Embryonic facial prominence (tissue), 1 donor: Measurements from ENCODE around the gene KCNK3.
"Not testable (repeated sequence)": the region's sequence is repeated elsewhere in the genome, so short reads cannot be mapped to it uniquely, and the experiment has no call there.

Experiments
- DNase-seq: peaks from one replicate; pipeline ENCODE4 v3.0.0-alpha.2; 2016; ENCODE audit errors: extremely low spot score

Gene KCNK3

GRCh38 chr2:26756337-26756736 lies 63.8 kb downstream of the KCNK3 start:
- no peak for DNase-seq

GRCh38 chr2:26757873-26758789 lies 65.6 kb downstream of the KCNK3 start:
- no peak for DNase-seq

- no peak for DNase-seq
Measured at GRCh38 chr2:26758790-26759321, 66.3 kb downstream of the KCNK3 start.

GRCh38 chr2:26759845-26760244 lies 67.3 kb downstream of the KCNK3 start:
- no peak for DNase-seq

GRCh38 chr2:26760991-26761390 lies 68.5 kb downstream of the KCNK3 start:
- not testable (repeated sequence) for DNase-seq

GRCh38 chr2:26763019-26763418 lies 70.5 kb downstream of the KCNK3 start:
- no peak for DNase-seq

GRCh38 chr2:26764078-26764887 lies 71.8 kb downstream of the KCNK3 start, which contains the start of gene SLC35F6:
Gene SLC35F6 (plus strand): TSS chr2:26764284. CDS start chr2:26764350, 66 bp downstream.
- peak; percentile 25 for DNase-seq

- DNase-seq: no peak
Measured at GRCh38 chr2:26764906-26765305, 72.4 kb downstream of the KCNK3 start.

- DNase-seq: no peak
Measured at GRCh38 chr2:26765475-26766200, 73.1 kb downstream of the KCNK3 start.

- no peak for DNase-seq
Measured at GRCh38 chr2:26767129-26767528, 74.6 kb downstream of the KCNK3 start.

GRCh38 chr2:26767894-26768487 lies 75.5 kb downstream of the KCNK3 start:
- DNase-seq: no peak

- no peak for DNase-seq
Measured at GRCh38 chr2:26768759-26769088, 76.2 kb downstream of the KCNK3 start.

- DNase-seq: no peak
Measured at GRCh38 chr2:26769089-26769761, 76.7 kb downstream of the KCNK3 start.

GRCh38 chr2:26770986-26771586 lies 78.6 kb downstream of the KCNK3 start:
- no peak for DNase-seq

GRCh38 chr2:26772064-26773001 lies 79.8 kb downstream of the KCNK3 start:
- no peak for DNase-seq

- no peak for DNase-seq
Measured at GRCh38 chr2:26776195-26776800, 83.8 kb downstream of the KCNK3 start.

GRCh38 chr2:26778098-26778497 lies 85.6 kb downstream of the KCNK3 start:
- no peak for DNase-seq

GRCh38 chr2:26778507-26778906 lies 86.0 kb downstream of the KCNK3 start:
- no peak for DNase-seq
